ENCODE measurements around the gene VN1R4.

DNA sequence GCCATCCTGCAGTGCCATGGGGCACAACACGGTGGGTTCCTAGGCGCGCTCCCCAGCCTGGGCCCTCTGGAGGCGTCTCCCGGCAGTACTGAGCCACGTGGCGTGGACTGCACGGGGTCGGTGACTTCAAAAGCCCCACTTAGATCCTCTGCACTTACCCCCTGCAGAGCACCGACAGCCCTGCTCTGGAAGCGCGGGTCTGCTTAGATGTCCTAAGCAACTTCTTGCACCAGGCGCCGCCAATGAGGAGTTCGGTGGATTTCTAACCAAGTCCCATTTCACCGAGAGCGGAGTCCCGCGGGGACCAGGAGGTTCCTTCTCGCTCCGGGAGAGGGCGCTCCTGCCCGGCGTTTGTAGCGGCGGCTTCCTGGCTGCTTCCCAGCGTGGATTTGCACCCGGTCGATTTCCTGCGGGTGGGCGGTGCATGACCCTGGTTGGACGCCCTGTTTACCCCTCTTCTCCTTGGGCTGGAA is 40.9 kb upstream of the VN1R4 start:
- TF ChIP-seq, protein P1, sequence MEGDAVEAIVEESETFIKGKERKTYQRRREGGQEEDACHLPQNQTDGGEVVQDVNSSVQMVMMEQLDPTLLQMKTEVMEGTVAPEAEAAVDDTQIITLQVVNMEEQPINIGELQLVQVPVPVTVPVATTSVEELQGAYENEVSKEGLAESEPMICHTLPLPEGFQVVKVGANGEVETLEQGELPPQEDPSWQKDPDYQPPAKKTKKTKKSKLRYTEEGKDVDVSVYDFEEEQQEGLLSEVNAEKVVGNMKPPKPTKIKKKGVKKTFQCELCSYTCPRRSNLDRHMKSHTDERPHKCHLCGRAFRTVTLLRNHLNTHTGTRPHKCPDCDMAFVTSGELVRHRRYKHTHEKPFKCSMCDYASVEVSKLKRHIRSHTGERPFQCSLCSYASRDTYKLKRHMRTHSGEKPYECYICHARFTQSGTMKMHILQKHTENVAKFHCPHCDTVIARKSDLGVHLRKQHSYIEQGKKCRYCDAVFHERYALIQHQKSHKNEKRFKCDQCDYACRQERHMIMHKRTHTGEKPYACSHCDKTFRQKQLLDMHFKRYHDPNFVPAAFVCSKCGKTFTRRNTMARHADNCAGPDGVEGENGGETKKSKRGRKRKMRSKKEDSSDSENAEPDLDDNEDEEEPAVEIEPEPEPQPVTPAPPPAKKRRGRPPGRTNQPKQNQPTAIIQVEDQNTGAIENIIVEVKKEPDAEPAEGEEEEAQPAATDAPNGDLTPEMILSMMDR (conservative IDR thresholded peaks at IDR 0.05): no peak
- TF ChIP-seq EZH2 (IDR thresholded peaks at IDR 0.05; ENCODE audit: low read depth): no peak

Measured in PC-9 (cell line).